IMR-90 (cell line): Measurements from ENCODE around the gene MAGI1. TPM values are rescaled to one million over a fixed set of nuclear protein-coding genes. Genes with fewer than 3 reads are reported as not detected.

Experiments
- ATAC-seq: fragments of 200-7000 bp; cut with Tn5 transposase; 2 replicates; pipeline ENCODE4 v1.9.1; 2020; ENCODE audit warnings: low read depth, mild to moderate bottlenecking, moderate library complexity
- BruUV-seq: library from RNA; stranded (reverse); fragments of 400-500 nt; replicated peaks from 2 replicates; lab custom pipeline; 2021; lab: Mats Ljungman, UMichigan
- CTCF ChIA-PET: fragments of 300-600 bp; formaldehyde crosslinking; extraction: SDS; loops from one replicate; lab custom pipeline; 2021; ENCODE audit warnings: antibody characterized with exemption; lab: Yijun Ruan, JAX
- POLR2A ChIA-PET: fragments of 300-600 bp; sonication (Branson Sonifier 250); formaldehyde crosslinking; loops from one replicate; lab custom pipeline; 2022; ENCODE audit warnings: antibody characterized with exemption; ENCODE audit not compliant: unreplicated experiment; lab: Charles Lee
- DNase-seq: peaks from one replicate; pipeline ENCODE4 v3.0.0; 2013
- H2AFZ ChIP-seq: replicated peaks from 2 replicates; pipeline ENCODE3; 2013; ENCODE audit warnings: low read length, mild to moderate bottlenecking; ENCODE audit not compliant: poor library complexity
- H2AK5ac ChIP-seq: 2 replicates; pipeline ENCODE4 v1.6.1; 2013; ENCODE audit warnings: low read depth, low read length, inconsistent platforms
- H2AK9ac ChIP-seq: replicated peaks from 2 replicates; pipeline ENCODE3; 2013; ENCODE audit warnings: mild to moderate bottlenecking, low read depth, low read length, moderate library complexity; ENCODE audit not compliant: poor library complexity
- H2BK120ac ChIP-seq: 2 replicates; pipeline ENCODE4 v1.6.1; 2013; ENCODE audit warnings: low read depth, low read length, inconsistent platforms
- H2BK15ac ChIP-seq: 3 replicates; pipeline ENCODE4 v1.6.1; 2013; ENCODE audit warnings: low read depth, low read length, inconsistent platforms
- H2BK20ac ChIP-seq: 2 replicates; pipeline ENCODE4 v1.6.1; 2013; ENCODE audit warnings: low read depth, mild to moderate bottlenecking, inconsistent platforms, low read length, moderate library complexity
- H2BK5ac ChIP-seq: 2 replicates; pipeline ENCODE4 v1.6.1; 2013; ENCODE audit warnings: mild to moderate bottlenecking, low read depth, low read length, inconsistent platforms; ENCODE audit not compliant: poor library complexity, severe bottlenecking
- H3K14ac ChIP-seq: replicated peaks from 2 replicates; pipeline ENCODE4 v1.6.1; 2013; ENCODE audit warnings: low read depth, low read length, inconsistent platforms
- H3K18ac ChIP-seq: 2 replicates; pipeline ENCODE4 v1.6.1; 2013; ENCODE audit warnings: low read depth, low read length, control low read depth
- H3K23ac ChIP-seq: 2 replicates; pipeline ENCODE4 v1.6.1; 2013; ENCODE audit warnings: low read depth, low read length, inconsistent platforms
- H3K27ac ChIP-seq: 2 replicates; pipeline ENCODE4 v1.5.1; 2013; ENCODE audit warnings: mild to moderate bottlenecking, control low read depth, low read length; ENCODE audit not compliant: insufficient read depth
- H3K27me3 ChIP-seq: 2 replicates; pipeline ENCODE4 v1.6.1; 2013; ENCODE audit warnings: low read length; ENCODE audit not compliant: control insufficient read depth, insufficient read depth
- H3K36me3 ChIP-seq: 2 replicates; pipeline ENCODE4 v1.6.1; 2013; ENCODE audit warnings: low read length, mixed read lengths; ENCODE audit not compliant: control insufficient read depth, insufficient read depth
- H3K4ac ChIP-seq: 2 replicates; pipeline ENCODE4 v1.6.1; 2013; ENCODE audit warnings: low read depth, low read length, inconsistent platforms
- H3K4me1 ChIP-seq: 2 replicates; pipeline ENCODE4 v1.6.1; 2013; ENCODE audit warnings: low read length, mixed read lengths; ENCODE audit not compliant: control insufficient read depth, insufficient read depth
- H3K4me2 ChIP-seq: 2 replicates; pipeline ENCODE4 v1.6.1; 2013; ENCODE audit warnings: low read depth, mild to moderate bottlenecking, control low read depth, low read length, moderate library complexity
- H3K4me3 ChIP-seq: 2 replicates; pipeline ENCODE4 v1.5.1; 2013; ENCODE audit warnings: low read depth, mild to moderate bottlenecking, control low read depth, low read length, moderate library complexity; ENCODE audit not compliant: insufficient read depth
- H3K56ac ChIP-seq: 2 replicates; pipeline ENCODE4 v1.6.1; 2013; ENCODE audit warnings: low read length, inconsistent platforms; ENCODE audit not compliant: insufficient read depth; ENCODE audit errors: extremely low read depth
- H3K79me1 ChIP-seq, 2 experiments: 2 replicates each; pipeline ENCODE4 v1.6.1; 2013; ENCODE audit warnings: low read length in 2 of 2, inconsistent platforms in 1 of 2, low read depth in 1 of 2
- H3K9ac ChIP-seq: 2 replicates; pipeline ENCODE4 v1.6.1; 2013; ENCODE audit warnings: low read depth, low read length, control low read depth
- H3K9me1 ChIP-seq: 2 replicates; pipeline ENCODE4 v1.6.1; 2013; ENCODE audit warnings: low read length, inconsistent platforms; ENCODE audit not compliant: insufficient read depth
- H3K9me3 ChIP-seq: 2 replicates; pipeline ENCODE4 v1.6.1; 2013; ENCODE audit warnings: low read length; ENCODE audit not compliant: control insufficient read depth, insufficient read depth
- H4K20me1 ChIP-seq: 2 replicates; pipeline ENCODE4 v1.6.1; 2013; ENCODE audit warnings: low read length, inconsistent platforms; ENCODE audit not compliant: insufficient read depth
- H4K5ac ChIP-seq: 2 replicates; pipeline ENCODE4 v1.6.1; 2013; ENCODE audit warnings: mild to moderate bottlenecking, low read depth, low read length, control low read depth
- H4K8ac ChIP-seq, 2 experiments: 2 replicates each; pipeline ENCODE4 v1.6.1; 2013; ENCODE audit warnings: low read depth in 2 of 2, low read length in 2 of 2, control low read depth in 1 of 2, inconsistent platforms in 1 of 2
- H4K91ac ChIP-seq: 2 replicates; pipeline ENCODE4 v1.6.1; 2013; ENCODE audit warnings: low read depth, low read length, inconsistent platforms; ENCODE audit not compliant: insufficient read depth
- CEBPB ChIP-seq: IDR thresholded peaks from 2 replicates; pipeline ENCODE4 v1.6.1; 2012; ENCODE audit warnings: low read depth, low read length, improper control_type of control experiment
- RAD21 ChIP-seq: IDR thresholded peaks from 2 replicates; pipeline ENCODE4 v1.6.1; 2012; ENCODE audit warnings: low read length, improper control_type of control experiment
- WGBS, 2 experiments: methylation state at CpG; one replicate each; pipeline versions ENCODE4 v1.1.5 to v1.1.7; 2013; ENCODE audit warnings: missing lambda C conversion rate in 2 of 2; ENCODE audit not compliant: insufficient read length in 1 of 2; ENCODE audit errors: extremely low coverage in 2 of 2; 5-methylcytosine and 5-hydroxymethylcytosine counted together
- dilution Hi-C: fragments of 300-500 bp; cut with HindIII; formaldehyde crosslinking; loops from one replicate; pipeline ENCODE4 v1.14.3; 2018; ENCODE audit warnings: low sequenced_read_pairs; ENCODE audit not compliant: unreplicated experiment
- in situ Hi-C: fragments of 300-500 bp; cut with MboI; formaldehyde crosslinking; loops from 3 replicates; pipeline ENCODE4 v1.14.3; 2019; ENCODE audit warnings: low sequenced_read_pairs, inconsistent platforms, mixed read lengths
- intact Hi-C: fragments of 100-400 bp; cut with micrococcal nuclease; formaldehyde crosslinking; loops from 2 replicates; pipeline ENCODE4 v1.10.0; 2022
- polyA plus RNA-seq, 3 experiments: library from polyadenylated mRNA; depleted of rRNA; stranded (reverse); fragments of >200 nt; gene quantifications; 2 replicates each; pipeline ENCODE4 v1.2.3, GENCODE V29; 2012; ENCODE audit warnings: low replicate concordance in 1 of 3
- total RNA-seq: library from RNA; depleted of rRNA; stranded (reverse); fragments of >200 nt; gene quantifications from 2 replicates; pipeline ENCODE4 v1.2.3, GENCODE V29; 2012

Gene MAGI1
- total and polyA plus RNA-seq, 2 of the 4 experiments (the other 2 are of a cell fraction): 14.5 to 24.2 TPM

DNA sequence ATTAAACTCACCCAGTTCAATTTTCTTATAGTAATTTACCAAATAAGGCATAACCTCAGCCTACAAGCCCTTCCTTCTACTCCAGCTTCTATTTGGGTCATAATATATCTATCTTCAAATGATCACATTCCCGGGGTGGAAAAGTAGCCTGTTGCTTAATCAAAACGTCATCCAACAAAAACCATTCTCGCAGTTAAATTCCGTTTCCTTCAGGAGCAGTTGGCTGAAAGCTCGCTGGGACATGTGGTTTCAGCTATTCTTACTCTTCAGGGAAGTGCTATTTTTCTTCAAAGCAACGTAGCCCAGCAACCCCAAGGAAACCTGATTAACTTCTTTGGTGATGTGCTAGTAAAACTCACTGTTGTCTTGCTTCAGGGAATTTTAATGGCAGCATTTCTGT, 59.6 kb downstream of the MAGI1 start:
- DNase-seq: peak; percentile 80
- CTCF ChIA-PET: no interaction called here
- peak; percentile 61 for ATAC-seq

More for the DNA sequence above, 59.6 kb downstream of the MAGI1 start:
- dilution Hi-C loops: no loop called here
- Histone ChIP-seq H3K27ac (no peak overlapping the region), H4K5ac (no peak overlapping the region), H3K18ac (no peak overlapping the region), H2BK120ac (no peak overlapping the region), H3K4ac (peak overlapping the region; percentile 40; the same call in 1 of the 2 replicates), H3K9me3 (peaks cover 2% of the 10 kb centered on the region; the same call in 1 of the 2 replicates), H2BK5ac (peak overlapping the region; percentile 36), H3K4me3 (no peak overlapping the region), H2BK15ac (no peak overlapping the region), H3K14ac (0 out of 2 replicates have a peak overlapping the region, but pooled peaks have one; percentile 7), H4K8ac (peak overlapping the region in 1 of 2 experiments; percentile 8; a peak in 1 of 4 replicates), H3K4me1 (peaks cover 6% of the 10 kb centered on the region), H2AFZ (no peak overlapping the region), H3K36me3 (peaks cover 1% of the 10 kb centered on the region; the same call in 1 of the 2 replicates), H3K9me1 (peaks cover 14% of the 10 kb centered on the region; the same call in 1 of the 2 replicates), H2AK5ac (no peak overlapping the region), H4K20me1 (no peaks in the 10 kb centered on the region), H3K9ac (no peak overlapping the region), H3K56ac (no peak overlapping the region), H3K27me3 (no peaks in the 10 kb centered on the region), H2BK20ac (0 out of 2 replicates have a peak overlapping the region, but pooled peaks have one; percentile 20), H3K79me1 (peaks cover 13 to 50% of the 10 kb centered on the region in 2 experiments), H3K23ac (0 out of 2 replicates have a peak overlapping the region, but pooled peaks have one; percentile 26), H3K4me2 (peak overlapping the region; percentile 30; the same call in 1 of the 2 replicates), H4K91ac (no peak overlapping the region), H2AK9ac (no peak overlapping the region)
- no TSS peak for BruUV-seq
- in situ Hi-C loops: no loop called here
- POLR2A ChIA-PET: no interaction called here
- TF ChIP-seq RAD21 (no peak), CEBPB (peak; percentile 87)
- intact Hi-C loops: no loop called here
- no CpG with 5 or more reads among the region's 6 CpGs for WGBS, 2 experiments
